ENCODE measurements around the gene PRKCH.
"Not testable (repeated sequence)": the region's sequence is repeated elsewhere in the genome, so short reads cannot be mapped to it uniquely, and the experiment has no call there.

PRKCH gene

DNA sequence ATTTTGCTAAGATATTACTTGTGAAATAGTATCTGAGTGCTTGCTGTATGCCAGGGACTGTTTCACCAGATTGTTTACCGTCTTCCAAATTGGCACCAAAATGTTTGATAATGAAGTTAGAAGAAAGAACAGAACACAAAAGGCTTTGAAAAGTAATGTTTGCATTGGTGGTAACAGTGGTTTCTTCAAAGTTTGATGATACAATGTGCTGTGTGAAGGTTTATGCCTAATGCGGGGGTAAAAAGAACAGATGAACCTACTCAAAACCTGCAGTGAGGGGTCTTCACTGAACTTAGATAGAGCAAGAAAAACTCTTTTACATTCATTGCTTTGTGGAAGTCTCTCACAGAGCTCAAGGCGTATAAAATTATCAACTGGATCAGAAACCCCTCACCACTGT is 76.2 kb downstream of the PRKCH start:
- Histone ChIP-seq H3K27me3 (ENCODE audit: insufficient read depth, low read length) (no peaks in the 10 kb centered on the region), H3K4me1 (ENCODE audit: insufficient read depth, low read length) (no peaks in the 10 kb centered on the region), H3K36me3 (ENCODE audit: insufficient read depth, low read depth, low read length) (no peaks in the 10 kb centered on the region), H3K9ac (ENCODE audit: low read depth, low read length) (no peak overlapping the region), H3K4me3 (ENCODE audit: low read length) (no peak overlapping the region), H3K27ac (ENCODE audit: low read length) (no peak overlapping the region), H3K9me3 (ENCODE audit: insufficient read depth, low read depth, low read length) (no peaks in the 10 kb centered on the region)

DNA sequence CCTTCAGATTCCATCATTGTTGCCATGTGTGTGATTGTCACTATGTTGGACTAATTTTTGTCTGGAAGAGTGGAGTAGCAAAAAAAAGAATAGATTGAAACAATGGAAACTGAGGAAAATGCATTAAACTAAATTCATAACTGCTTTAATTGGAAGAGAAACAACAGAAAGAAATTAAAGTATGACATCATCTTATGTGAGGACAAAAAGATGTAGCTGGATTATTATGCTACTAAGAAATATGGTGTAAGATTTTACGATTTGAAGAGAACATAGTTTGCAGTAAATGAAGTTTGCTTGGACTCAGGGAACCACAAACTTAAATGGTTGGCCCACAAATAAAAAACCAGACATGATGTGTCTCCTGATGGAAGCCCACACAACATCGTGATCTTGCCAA is 76.8 kb downstream of the PRKCH start:
- no peak overlapping the region for H3K9ac ChIP-seq (ENCODE audit: low read depth, low read length)
- no peaks in the 10 kb centered on the region for H3K36me3 ChIP-seq (ENCODE audit: insufficient read depth, low read depth, low read length)
- no peaks in the 10 kb centered on the region for H3K9me3 ChIP-seq (ENCODE audit: insufficient read depth, low read depth, low read length)
- H3K4me3 ChIP-seq (ENCODE audit: low read length), result no peak overlapping the region
- no peaks in the 10 kb centered on the region for H3K27me3 ChIP-seq (ENCODE audit: insufficient read depth, low read length)
- no peaks in the 10 kb centered on the region for H3K4me1 ChIP-seq (ENCODE audit: insufficient read depth, low read length)
- H3K27ac ChIP-seq (ENCODE audit: low read length), result no peak overlapping the region

DNA sequence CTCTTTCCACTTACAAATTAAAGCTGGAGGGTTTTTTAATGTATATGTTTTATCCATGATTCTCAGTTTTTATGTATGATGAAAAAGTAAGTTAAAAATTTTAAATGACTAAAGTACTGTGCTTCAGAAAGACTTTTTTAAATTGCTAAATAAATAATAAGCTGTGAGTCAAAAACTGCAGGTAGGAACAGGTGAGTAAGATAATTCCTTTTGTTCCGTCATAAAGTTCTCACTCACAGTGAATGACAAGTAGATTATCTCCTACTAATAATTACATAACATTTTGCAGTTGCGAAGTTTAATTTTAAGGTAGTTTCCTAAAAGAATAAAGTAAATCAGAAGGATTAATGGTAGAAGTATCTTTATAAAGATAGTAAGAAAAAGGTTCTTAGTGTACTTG is 78.0 kb downstream of the PRKCH start:
- H3K27ac ChIP-seq (ENCODE audit: low read length), result no peak overlapping the region
- H3K9me3 ChIP-seq (ENCODE audit: insufficient read depth, low read depth, low read length), result no peaks in the 10 kb centered on the region
- H3K36me3 ChIP-seq (ENCODE audit: insufficient read depth, low read depth, low read length), result no peaks in the 10 kb centered on the region
- H3K9ac ChIP-seq (ENCODE audit: low read depth, low read length), result no peak overlapping the region
- H3K4me1 ChIP-seq (ENCODE audit: insufficient read depth, low read length), result no peaks in the 10 kb centered on the region
- H3K27me3 ChIP-seq (ENCODE audit: insufficient read depth, low read length), result no peaks in the 10 kb centered on the region
- H3K4me3 ChIP-seq (ENCODE audit: low read length), result no peak overlapping the region

DNA sequence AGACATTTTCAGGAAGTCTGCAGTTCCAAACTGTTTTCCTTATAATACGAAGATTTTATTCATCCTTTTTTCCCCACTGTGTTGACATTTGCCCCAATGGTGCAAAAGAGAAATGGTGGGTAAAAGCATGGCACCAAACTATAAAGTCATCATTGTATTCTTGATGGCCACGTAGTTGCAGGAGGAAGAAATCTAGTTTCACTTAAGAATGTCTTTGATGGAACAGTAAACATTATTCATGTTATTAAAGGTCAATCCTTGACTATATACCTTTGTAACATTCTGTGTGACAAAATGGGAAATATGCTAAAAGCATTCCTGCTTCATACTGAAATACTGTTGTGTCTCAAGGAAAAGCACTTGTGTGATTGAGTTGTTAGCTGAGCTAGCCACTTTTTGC is 80.1 kb downstream of the PRKCH start:
- Histone ChIP-seq H3K4me1 (ENCODE audit: insufficient read depth, low read length) (peaks cover 8% of the 10 kb centered on the region; the same call in 1 of the 2 replicates), H3K36me3 (ENCODE audit: insufficient read depth, low read depth, low read length) (no peaks in the 10 kb centered on the region), H3K9ac (ENCODE audit: low read depth, low read length) (no peak overlapping the region), H3K27me3 (ENCODE audit: insufficient read depth, low read length) (no peaks in the 10 kb centered on the region), H3K9me3 (ENCODE audit: insufficient read depth, low read depth, low read length) (no peaks in the 10 kb centered on the region), H3K27ac (ENCODE audit: low read length) (no peak overlapping the region), H3K4me3 (ENCODE audit: low read length) (no peak overlapping the region)

DNA sequence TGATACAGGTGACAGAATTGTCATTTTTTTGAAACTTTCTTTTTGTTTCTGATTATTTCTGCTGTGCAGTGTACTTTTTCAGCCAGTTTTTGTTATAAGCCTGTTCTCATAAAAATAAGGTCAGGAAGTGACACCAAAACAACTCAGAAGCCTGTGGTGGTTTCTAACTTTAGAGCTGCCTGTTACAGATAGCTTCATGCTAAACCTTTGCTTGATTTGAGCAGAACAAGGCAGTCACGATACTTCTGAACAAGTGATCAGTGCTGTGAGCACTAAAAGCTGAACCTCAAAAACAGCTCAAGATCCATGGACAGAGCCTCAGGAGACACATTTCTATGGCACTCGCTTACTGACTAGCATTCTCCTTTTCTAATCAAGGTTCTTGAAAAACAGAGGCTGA is 82.0 kb downstream of the PRKCH start:
- Histone ChIP-seq H3K27ac (ENCODE audit: low read length) (no peak overlapping the region), H3K9me3 (ENCODE audit: insufficient read depth, low read depth, low read length) (no peaks in the 10 kb centered on the region), H3K27me3 (ENCODE audit: insufficient read depth, low read length) (no peaks in the 10 kb centered on the region), H3K4me3 (ENCODE audit: low read length) (no peak overlapping the region), H3K9ac (ENCODE audit: low read depth, low read length) (no peak overlapping the region), H3K4me1 (ENCODE audit: insufficient read depth, low read length) (peaks cover 11% of the 10 kb centered on the region; the same call in 1 of the 2 replicates), H3K36me3 (ENCODE audit: insufficient read depth, low read depth, low read length) (no peaks in the 10 kb centered on the region)

DNA sequence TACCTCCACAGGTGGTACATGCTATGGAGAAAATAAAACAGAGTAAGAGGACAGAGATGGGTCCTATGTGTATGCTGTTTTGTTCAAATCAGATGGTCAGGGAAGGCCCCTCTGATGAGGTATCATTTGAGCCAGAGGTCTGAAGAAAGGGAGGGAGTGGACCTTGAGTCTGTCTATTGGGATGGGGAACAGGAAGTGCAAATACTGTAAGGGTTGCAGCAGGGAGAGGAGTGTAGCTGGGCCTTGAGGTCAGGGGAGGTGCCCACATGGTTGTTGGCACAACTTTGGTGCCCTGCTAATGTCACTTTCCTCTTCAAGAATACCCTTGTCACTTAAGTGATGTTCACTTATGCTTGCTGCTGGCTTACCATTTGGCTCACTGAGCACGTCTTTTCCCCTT is 83.3 kb downstream of the PRKCH start:
- Histone ChIP-seq H3K4me3 (ENCODE audit: low read length) (no peak overlapping the region), H3K9me3 (ENCODE audit: insufficient read depth, low read depth, low read length) (no peaks in the 10 kb centered on the region), H3K9ac (ENCODE audit: low read depth, low read length) (no peak overlapping the region), H3K27ac (ENCODE audit: low read length) (no peak overlapping the region), H3K27me3 (ENCODE audit: insufficient read depth, low read length) (no peaks in the 10 kb centered on the region), H3K4me1 (ENCODE audit: insufficient read depth, low read length) (peaks cover 11% of the 10 kb centered on the region; the same call in 1 of the 2 replicates), H3K36me3 (ENCODE audit: insufficient read depth, low read depth, low read length) (no peaks in the 10 kb centered on the region)

DNA sequence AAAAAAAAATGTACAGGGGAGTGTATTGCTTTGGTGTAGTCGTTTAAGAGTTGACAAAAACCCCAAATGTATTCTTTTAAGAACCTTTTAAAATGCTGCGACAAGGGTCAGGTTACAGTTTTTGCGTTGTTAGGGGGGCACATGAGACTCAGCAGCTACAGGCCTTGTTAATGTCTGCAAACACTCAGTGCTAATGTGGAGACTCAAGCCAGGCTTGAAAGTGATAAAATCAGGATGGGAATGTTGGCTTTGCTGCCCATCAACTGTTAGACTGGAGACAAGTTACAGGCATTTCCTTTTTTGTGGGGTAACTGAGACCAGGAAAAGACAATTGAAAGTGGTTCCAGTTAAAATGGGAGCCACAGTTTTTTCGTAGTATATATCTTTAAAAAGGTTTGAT is 84.8 kb downstream of the PRKCH start:
- Histone ChIP-seq H3K27ac (ENCODE audit: low read length) (no peak overlapping the region), H3K4me1 (ENCODE audit: insufficient read depth, low read length) (peaks cover 11% of the 10 kb centered on the region; the same call in 1 of the 2 replicates)

DNA sequence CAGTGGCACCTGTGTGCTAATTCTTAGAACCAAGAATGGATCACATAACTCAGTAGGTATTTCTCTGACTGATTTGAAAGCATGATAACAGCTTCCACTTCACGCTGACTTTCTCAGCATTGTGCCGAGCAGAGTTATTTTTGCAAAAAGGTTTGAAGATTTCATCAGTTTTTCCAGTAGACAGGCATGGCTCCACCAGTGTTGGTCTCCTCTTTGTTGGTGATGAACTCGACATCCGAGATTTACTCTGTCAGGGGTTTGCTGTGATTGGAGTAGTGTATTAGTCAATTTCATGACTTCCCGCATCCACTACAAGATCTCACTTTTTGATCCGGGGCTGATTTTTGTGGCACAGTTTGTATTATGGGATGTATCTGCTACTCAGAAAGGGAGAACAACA is 85.3 kb downstream of the PRKCH start:
- Histone ChIP-seq H3K9me3 (ENCODE audit: insufficient read depth, low read depth, low read length) (no peaks in the 10 kb centered on the region), H3K4me3 (ENCODE audit: low read length) (no peak overlapping the region), H3K9ac (ENCODE audit: low read depth, low read length) (no peak overlapping the region), H3K4me1 (ENCODE audit: insufficient read depth, low read length) (peaks cover 11% of the 10 kb centered on the region; the same call in 1 of the 2 replicates), H3K36me3 (ENCODE audit: insufficient read depth, low read depth, low read length) (no peaks in the 10 kb centered on the region), H3K27ac (ENCODE audit: low read length) (no peak overlapping the region), H3K27me3 (ENCODE audit: insufficient read depth, low read length) (no peaks in the 10 kb centered on the region)

More for the DNA sequence above, 84.8 kb downstream of the PRKCH start:
- Histone ChIP-seq H3K4me3 (ENCODE audit: low read length) (no peak overlapping the region), H3K27me3 (ENCODE audit: insufficient read depth, low read length) (no peaks in the 10 kb centered on the region), H3K9ac (ENCODE audit: low read depth, low read length) (peak overlapping the region; percentile 21; the same call in 1 of the 2 replicates), H3K36me3 (ENCODE audit: insufficient read depth, low read depth, low read length) (no peaks in the 10 kb centered on the region), H3K9me3 (ENCODE audit: insufficient read depth, low read depth, low read length) (no peaks in the 10 kb centered on the region)

DNA sequence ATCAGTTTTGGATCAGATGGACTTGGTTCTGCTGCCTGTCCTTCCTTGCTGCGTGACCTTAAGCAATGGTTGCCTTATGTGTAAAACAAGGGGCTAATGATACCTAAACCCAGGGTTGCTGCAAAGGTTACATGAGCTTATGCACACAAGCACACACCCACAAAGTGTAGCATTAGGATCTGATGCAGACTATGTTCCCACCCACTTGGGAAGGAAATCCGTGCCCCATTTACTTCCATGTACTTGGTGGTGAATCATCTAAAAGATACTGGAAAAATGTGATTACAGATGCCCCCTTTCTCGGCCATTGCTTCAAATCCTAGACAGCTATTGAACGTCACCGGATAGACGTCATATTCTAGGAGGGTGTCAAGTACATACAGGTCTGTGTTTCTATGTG is 87.1 kb downstream of the PRKCH start:
- Histone ChIP-seq H3K4me1 (ENCODE audit: insufficient read depth, low read length) (peaks cover 11% of the 10 kb centered on the region; the same call in 1 of the 2 replicates), H3K36me3 (ENCODE audit: insufficient read depth, low read depth, low read length) (no peaks in the 10 kb centered on the region), H3K9ac (ENCODE audit: low read depth, low read length) (no peak overlapping the region), H3K27me3 (ENCODE audit: insufficient read depth, low read length) (no peaks in the 10 kb centered on the region), H3K27ac (ENCODE audit: low read length) (no peak overlapping the region), H3K4me3 (ENCODE audit: low read length) (no peak overlapping the region), H3K9me3 (ENCODE audit: insufficient read depth, low read depth, low read length) (no peaks in the 10 kb centered on the region)

DNA sequence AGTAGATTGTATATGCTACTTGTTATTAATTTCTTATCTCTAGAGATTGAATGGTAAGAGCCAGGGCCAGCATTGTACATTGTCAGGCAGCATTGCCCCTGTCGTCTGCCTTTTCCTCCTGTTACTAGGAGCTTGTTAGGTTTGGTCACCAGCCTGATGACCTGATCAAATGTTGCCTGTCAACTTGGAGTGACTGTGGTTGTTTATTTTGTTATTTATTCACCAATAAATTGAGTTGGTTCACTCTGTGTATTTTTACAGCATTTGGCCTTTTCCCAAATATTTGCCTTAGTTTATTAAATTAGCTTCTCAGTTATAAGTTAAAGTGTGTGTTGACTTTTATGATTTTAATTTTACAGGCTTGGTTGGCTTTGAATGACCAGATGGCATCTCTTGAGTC is 88.4 kb downstream of the PRKCH start:
- Histone ChIP-seq H3K9ac (ENCODE audit: low read depth, low read length) (no peak overlapping the region), H3K4me3 (ENCODE audit: low read length) (no peak overlapping the region), H3K36me3 (ENCODE audit: insufficient read depth, low read depth, low read length) (no peaks in the 10 kb centered on the region), H3K4me1 (ENCODE audit: insufficient read depth, low read length) (peaks cover 11% of the 10 kb centered on the region; the same call in 1 of the 2 replicates), H3K27me3 (ENCODE audit: insufficient read depth, low read length) (no peaks in the 10 kb centered on the region), H3K9me3 (ENCODE audit: insufficient read depth, low read depth, low read length) (no peaks in the 10 kb centered on the region), H3K27ac (ENCODE audit: low read length) (no peak overlapping the region)

DNA sequence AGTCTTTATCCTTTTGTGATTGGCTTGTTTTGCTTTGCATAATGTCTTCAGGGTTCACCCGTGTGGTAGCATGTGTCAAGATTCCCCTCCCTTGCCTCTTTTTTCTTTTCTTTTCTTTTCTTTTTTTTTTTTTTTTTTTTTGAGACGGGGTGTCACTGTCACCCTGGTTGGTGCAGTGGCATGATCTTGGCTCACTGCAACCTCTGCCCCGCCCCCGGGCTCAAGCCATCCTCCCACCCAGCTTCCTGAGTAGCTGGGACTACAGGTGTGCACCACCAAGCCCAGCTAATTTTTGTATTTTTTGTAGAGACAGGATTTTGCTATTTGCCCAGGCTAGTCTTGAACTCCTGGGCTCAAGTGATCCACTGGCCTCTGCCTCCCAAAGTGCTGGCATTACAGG is 94.6 kb downstream of the PRKCH start:
- not testable (repeated sequence) for H3K4me3 ChIP-seq (ENCODE audit: low read length); H3K9me3 ChIP-seq (ENCODE audit: insufficient read depth, low read depth, low read length); H3K27ac ChIP-seq (ENCODE audit: low read length); H3K27me3 ChIP-seq (ENCODE audit: insufficient read depth, low read length); H3K4me1 ChIP-seq (ENCODE audit: insufficient read depth, low read length); H3K9ac ChIP-seq (ENCODE audit: low read depth, low read length); H3K36me3 ChIP-seq (ENCODE audit: insufficient read depth, low read depth, low read length)

DNA sequence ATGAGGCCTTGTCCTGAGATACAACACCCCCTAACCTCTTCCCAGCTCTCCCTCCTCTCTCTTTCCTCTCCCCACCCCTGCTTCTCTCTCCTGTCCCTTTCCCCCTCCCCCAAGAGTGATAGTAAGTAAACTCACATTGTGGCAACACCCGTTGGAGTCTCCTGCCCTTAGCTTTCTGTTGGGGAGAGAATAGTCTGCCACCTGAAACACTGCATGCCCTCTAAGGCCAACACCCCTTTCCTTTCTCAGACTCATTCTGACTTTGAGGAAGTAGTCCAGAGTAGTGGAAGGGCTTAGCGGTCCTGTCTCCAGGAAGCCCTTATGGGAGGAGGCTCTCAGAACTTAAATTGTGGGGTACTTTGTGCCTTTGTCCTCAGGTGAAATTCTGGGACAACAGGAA is 95.2 kb downstream of the PRKCH start:
- Histone ChIP-seq H3K36me3 (ENCODE audit: insufficient read depth, low read depth, low read length) (no peaks in the 10 kb centered on the region), H3K27ac (ENCODE audit: low read length) (no peak overlapping the region), H3K4me1 (ENCODE audit: insufficient read depth, low read length) (peaks cover 4% of the 10 kb centered on the region; the same call in 1 of the 2 replicates), H3K27me3 (ENCODE audit: insufficient read depth, low read length) (no peaks in the 10 kb centered on the region), H3K9me3 (ENCODE audit: insufficient read depth, low read depth, low read length) (no peaks in the 10 kb centered on the region), H3K4me3 (ENCODE audit: low read length) (no peak overlapping the region), H3K9ac (ENCODE audit: low read depth, low read length) (no peak overlapping the region)

DNA sequence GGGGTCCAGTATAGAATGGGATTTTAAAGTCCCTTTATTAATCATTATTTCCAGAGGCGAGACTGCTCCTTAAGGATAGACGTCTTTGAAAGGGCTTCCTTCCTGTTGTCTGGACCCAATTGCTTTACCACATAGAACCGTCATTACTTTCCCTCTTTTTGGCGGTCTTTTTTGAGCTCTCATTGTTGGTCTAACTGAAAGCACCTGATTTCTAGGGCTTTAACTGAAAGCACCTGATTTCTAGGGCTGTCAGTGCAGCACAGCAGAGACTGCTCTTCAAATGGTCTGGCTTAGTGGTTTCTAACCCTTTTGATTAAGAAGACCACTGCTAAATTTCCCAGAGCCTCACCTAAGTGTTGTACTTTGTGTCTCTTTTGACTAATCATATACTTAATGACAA is 95.8 kb downstream of the PRKCH start:
- no peak overlapping the region for H3K27ac ChIP-seq (ENCODE audit: low read length)
- peaks cover 4% of the 10 kb centered on the region; the same call in 1 of the 2 replicates for H3K4me1 ChIP-seq (ENCODE audit: insufficient read depth, low read length)
- H3K4me3 ChIP-seq (ENCODE audit: low read length), result no peak overlapping the region
- H3K9me3 ChIP-seq (ENCODE audit: insufficient read depth, low read depth, low read length), result no peaks in the 10 kb centered on the region
- H3K27me3 ChIP-seq (ENCODE audit: insufficient read depth, low read length), result no peaks in the 10 kb centered on the region
- H3K9ac ChIP-seq (ENCODE audit: low read depth, low read length), result no peak overlapping the region
- no peaks in the 10 kb centered on the region for H3K36me3 ChIP-seq (ENCODE audit: insufficient read depth, low read depth, low read length)

Measured in iPS-20b (cell line).